IPS-18a (cell line): Measurements from ENCODE around the gene CELF5.

Experiments
- H3K27ac ChIP-seq: one replicate; pipeline ENCODE4 v1.5.1; 2013; ENCODE audit warnings: low read length
- H3K27me3 ChIP-seq: one replicate; pipeline ENCODE4 v1.6.1; 2013; ENCODE audit warnings: mild to moderate bottlenecking, low read length; ENCODE audit not compliant: control insufficient read depth, insufficient read depth
- H3K36me3 ChIP-seq: one replicate; pipeline ENCODE4 v1.6.1; 2013; ENCODE audit warnings: low read depth, low read length; ENCODE audit not compliant: control insufficient read depth
- H3K4me1 ChIP-seq: one replicate; pipeline ENCODE4 v1.6.1; 2013; ENCODE audit warnings: low read depth, low read length; ENCODE audit not compliant: control insufficient read depth
- H3K4me3 ChIP-seq: one replicate; pipeline ENCODE4 v1.5.1; 2013; ENCODE audit warnings: low read length
- H3K9ac ChIP-seq: one replicate; pipeline ENCODE4 v1.6.1; 2013; ENCODE audit warnings: mild to moderate bottlenecking, low read length, moderate library complexity
- H3K9me3 ChIP-seq: one replicate; pipeline ENCODE4 v1.6.1; 2013; ENCODE audit warnings: low read depth, low read length; ENCODE audit not compliant: control insufficient read depth

CELF5 gene

GRCh38 chr19:3224346-3225168 is at the start of gene CELF5:
TSS of gene CELF5 (plus strand) at chr19:3224661. CDS start at chr19:3224740, 79 bp downstream.
- Histone ChIP-seq H3K4me1 (no peaks in the 10 kb centered on the region), H3K9ac (no peak within 1 kb of the TSS), H3K27ac (no peak within 1 kb of the TSS), H3K36me3 (no peaks in the 10 kb centered on the region), H3K27me3 (no peaks in the 10 kb centered on the region), H3K4me3 (peak within 1 kb of the TSS; percentile 45), H3K9me3 (no peaks in the 10 kb centered on the region)

- Histone ChIP-seq H3K9ac (no peak overlapping the region), H3K9me3 (no peaks in the 10 kb centered on the region), H3K4me3 (no peak overlapping the region), H3K4me1 (no peaks in the 10 kb centered on the region), H3K36me3 (no peaks in the 10 kb centered on the region), H3K27me3 (no peaks in the 10 kb centered on the region), H3K27ac (no peak overlapping the region)
Observed at GRCh38 chr19:3175781-3176714, 48.4 kb upstream of the CELF5 start.

- H3K9me3 ChIP-seq: no peaks in the 10 kb centered on the region
- H3K4me3 ChIP-seq: no peak overlapping the region
- no peak overlapping the region for H3K27ac ChIP-seq
- H3K36me3 ChIP-seq: no peaks in the 10 kb centered on the region
- H3K27me3 ChIP-seq: no peaks in the 10 kb centered on the region
- no peak overlapping the region for H3K9ac ChIP-seq
- no peaks in the 10 kb centered on the region for H3K4me1 ChIP-seq
Observed at GRCh38 chr19:3176715-3177501, 47.6 kb upstream of the CELF5 start.

GRCh38 chr19:3178377-3178972 is 46.0 kb upstream of the CELF5 start, which contains the start of gene S1PR4:
TSS of gene S1PR4 (plus strand) at chr19:3178769. CDS start at chr19:3178793, 24 bp downstream.
- Histone ChIP-seq H3K4me3 (no peak within 1 kb of the TSS), H3K27me3 (no peaks in the 10 kb centered on the region), H3K9ac (no peak within 1 kb of the TSS), H3K36me3 (no peaks in the 10 kb centered on the region), H3K4me1 (no peaks in the 10 kb centered on the region), H3K9me3 (no peaks in the 10 kb centered on the region), H3K27ac (no peak within 1 kb of the TSS)

GRCh38 chr19:3178973-3179738 is 45.3 kb upstream of the CELF5 start:
- Histone ChIP-seq H3K27me3 (no peaks in the 10 kb centered on the region), H3K9ac (no peak overlapping the region), H3K4me1 (no peaks in the 10 kb centered on the region), H3K9me3 (no peaks in the 10 kb centered on the region), H3K27ac (no peak overlapping the region), H3K4me3 (no peak overlapping the region), H3K36me3 (no peaks in the 10 kb centered on the region)

DNA sequence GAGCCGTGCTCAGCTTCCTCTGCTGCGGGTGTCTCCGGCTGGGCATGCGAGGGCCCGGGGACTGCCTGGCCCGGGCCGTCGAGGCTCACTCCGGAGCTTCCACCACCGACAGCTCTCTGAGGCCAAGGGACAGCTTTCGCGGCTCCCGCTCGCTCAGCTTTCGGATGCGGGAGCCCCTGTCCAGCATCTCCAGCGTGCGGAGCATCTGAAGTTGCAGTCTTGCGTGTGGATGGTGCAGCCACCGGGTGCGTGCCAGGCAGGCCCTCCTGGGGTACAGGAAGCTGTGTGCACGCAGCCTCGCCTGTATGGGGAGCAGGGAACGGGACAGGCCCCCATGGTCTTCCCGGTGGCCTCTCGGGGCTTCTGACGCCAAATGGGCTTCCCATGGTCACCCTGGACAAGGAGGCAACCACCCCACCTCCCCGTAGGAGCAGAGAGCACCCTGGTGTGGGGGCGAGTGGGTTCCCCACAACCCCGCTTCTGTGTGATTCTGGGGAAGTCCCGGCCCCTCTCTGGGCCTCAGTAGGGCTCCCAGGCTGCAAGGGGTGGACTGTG is 44.6 kb upstream of the CELF5 start:
- no peaks in the 10 kb centered on the region for H3K4me1 ChIP-seq
- H3K27ac ChIP-seq: no peak overlapping the region
- H3K27me3 ChIP-seq: no peaks in the 10 kb centered on the region
- H3K36me3 ChIP-seq: no peaks in the 10 kb centered on the region
- no peak overlapping the region for H3K4me3 ChIP-seq
- H3K9me3 ChIP-seq: no peaks in the 10 kb centered on the region
- no peak overlapping the region for H3K9ac ChIP-seq

DNA sequence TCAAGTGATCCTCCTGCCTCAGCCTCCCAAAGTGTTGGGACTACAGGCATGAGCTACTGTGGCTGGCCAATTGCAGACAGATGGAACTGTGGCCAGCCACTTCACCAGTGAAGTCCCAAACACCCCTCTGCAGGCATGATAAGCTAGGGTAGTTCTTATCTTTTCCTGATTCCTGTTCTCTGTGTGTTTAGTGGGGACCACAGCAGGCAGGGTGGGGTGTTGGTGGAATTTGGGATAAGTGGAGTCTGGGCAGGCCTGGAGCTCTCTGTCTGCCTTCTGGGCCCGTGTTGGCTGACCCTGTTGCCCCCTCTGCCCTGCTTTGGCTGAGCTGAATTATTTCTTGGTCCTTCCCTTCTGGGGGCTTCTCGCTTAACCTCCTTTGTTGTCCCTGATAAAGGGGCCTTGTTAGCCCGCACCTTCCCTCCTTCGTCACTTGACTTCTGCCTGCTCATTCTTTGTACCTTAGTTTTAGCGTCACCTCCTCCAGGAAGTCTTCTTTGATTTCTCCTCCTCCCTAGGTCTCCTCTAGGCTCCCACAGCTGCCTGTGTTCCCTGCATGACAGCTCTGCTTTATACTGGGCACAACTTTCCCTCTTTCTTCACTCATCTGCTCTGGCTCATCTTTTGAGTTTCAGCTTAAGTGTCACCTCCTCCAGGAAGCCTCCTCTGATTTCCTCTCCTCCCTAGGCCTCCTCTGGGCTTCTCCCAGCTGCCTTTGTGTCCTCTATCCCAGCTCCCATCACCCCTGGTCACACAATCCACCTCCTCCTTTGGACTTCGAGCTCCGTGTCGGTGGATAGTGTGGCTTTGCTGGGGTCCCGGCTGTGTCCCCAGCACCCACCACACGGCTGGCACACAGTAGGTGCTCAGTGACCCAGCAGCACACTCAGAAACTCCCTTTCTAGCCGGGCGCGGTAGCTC is 40.5 kb upstream of the CELF5 start:
- no peak overlapping the region for H3K27ac ChIP-seq
- H3K4me3 ChIP-seq: no peak overlapping the region
- H3K9ac ChIP-seq: no peak overlapping the region
- H3K4me1 ChIP-seq: peaks cover 6% of the 10 kb centered on the region
- H3K9me3 ChIP-seq: no peaks in the 10 kb centered on the region
- no peaks in the 10 kb centered on the region for H3K36me3 ChIP-seq
- H3K27me3 ChIP-seq: no peaks in the 10 kb centered on the region

DNA sequence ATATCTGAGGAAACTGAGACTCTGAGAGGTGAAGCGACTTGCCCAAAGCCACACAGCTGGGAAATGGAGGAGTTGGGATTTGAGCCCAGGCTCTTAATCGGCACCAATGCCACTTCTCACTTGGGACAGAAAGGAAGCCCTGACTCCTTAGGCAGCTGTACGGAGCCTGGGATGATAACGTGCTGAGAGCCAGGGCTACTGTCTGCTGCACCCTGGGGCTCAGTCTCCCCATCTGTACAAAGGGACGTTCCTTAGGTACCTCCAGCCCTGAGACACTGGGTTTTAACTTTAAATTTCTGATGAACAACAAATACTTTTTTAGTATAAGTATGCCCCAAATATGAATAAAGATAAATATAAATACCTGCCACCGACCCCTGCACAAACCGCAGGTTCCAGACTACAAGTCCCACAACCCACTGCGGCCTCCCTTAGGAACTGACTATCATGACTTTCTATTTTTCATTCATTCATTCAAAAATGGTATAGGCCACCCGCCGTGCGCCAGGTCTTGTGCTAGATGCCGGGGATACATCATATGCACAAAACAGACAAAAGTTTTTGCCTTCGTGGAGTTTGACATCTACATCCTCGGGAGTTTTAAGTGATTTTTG is 39.5 kb upstream of the CELF5 start:
- H3K27me3 ChIP-seq: no peaks in the 10 kb centered on the region
- H3K27ac ChIP-seq: peak overlapping the region; percentile 93
- peak overlapping the region; percentile 85 for H3K9ac ChIP-seq
- H3K9me3 ChIP-seq: no peaks in the 10 kb centered on the region
- peak overlapping the region; percentile 94 for H3K4me3 ChIP-seq
- H3K36me3 ChIP-seq: no peaks in the 10 kb centered on the region
- H3K4me1 ChIP-seq: peaks cover 6% of the 10 kb centered on the region

DNA sequence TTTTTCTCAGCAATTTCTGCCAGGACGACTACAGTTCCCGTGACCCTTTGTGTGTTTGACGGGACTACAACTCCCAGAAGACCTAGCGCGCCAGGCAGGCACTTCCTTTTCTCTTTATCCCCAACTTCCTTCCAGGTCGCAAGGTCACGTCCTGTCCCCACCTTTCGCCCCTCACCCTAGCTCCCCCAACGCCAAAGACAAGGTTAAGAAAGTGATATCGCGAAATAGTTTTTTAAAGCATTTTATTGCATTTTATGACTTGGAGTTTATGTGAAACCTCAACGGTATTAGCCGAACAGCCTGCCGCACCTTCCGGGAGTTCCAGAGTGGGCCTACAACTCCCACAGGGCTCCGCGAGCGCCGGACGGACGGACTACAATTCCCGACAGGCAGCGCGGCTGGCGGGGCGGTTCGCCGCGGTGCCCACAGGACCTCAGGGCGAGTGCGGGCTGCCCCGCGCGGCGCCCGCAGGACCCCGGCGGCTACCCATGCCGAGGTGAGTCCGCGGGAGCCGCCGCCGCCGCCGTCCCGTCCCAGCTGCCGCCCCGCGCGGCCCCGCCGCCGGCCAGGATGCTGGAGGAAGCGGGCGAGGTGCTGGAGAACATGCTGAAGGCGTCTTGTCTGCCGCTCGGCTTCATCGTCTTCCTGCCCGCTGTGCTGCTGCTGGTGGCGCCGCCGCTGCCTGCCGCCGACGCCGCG is 38.9 kb upstream of the CELF5 start, which contains the start of gene NCLN:
Gene NCLN (plus strand): TSS at position 470 of the 699 bp plus-strand sequence. CDS start 101 bp downstream, at position 571.
- H3K9ac ChIP-seq: peak within 1 kb of the TSS; percentile 85
- peak within 1 kb of the TSS; percentile 93 for H3K27ac ChIP-seq
- peaks cover 6% of the 10 kb centered on the region for H3K4me1 ChIP-seq
- no peaks in the 10 kb centered on the region for H3K36me3 ChIP-seq
- no peaks in the 10 kb centered on the region for H3K27me3 ChIP-seq
- H3K9me3 ChIP-seq: no peaks in the 10 kb centered on the region
- H3K4me3 ChIP-seq: peak within 1 kb of the TSS; percentile 94
